GM13977 (cell line): ENCODE measurements around the gene HPCAL4.

ENCODE experiments used
- DNase-seq: peaks from one replicate; pipeline ENCODE4 v3.0.0; 2012; ENCODE audit warnings: low spot score
- CTCF ChIP-seq: IDR thresholded peaks from 2 replicates; pipeline ENCODE4 v1.5.1; 2012; ENCODE audit warnings: mild to moderate bottlenecking, control low read depth; ENCODE audit not compliant: insufficient read depth; ENCODE audit errors: extremely low read depth, missing control alignments
- in situ Hi-C: fragments of 300-500 bp; cut with MboI; formaldehyde crosslinking; loops from one replicate; pipeline ENCODE4 v1.12.0; 2022; ENCODE audit warnings: low sequenced_read_pairs, low pct_unique_long_range_greater_than_20kb, mixed read lengths, inconsistent platforms; ENCODE audit not compliant: unreplicated experiment

Gene HPCAL4

GRCh38 chr1:39695016-39695415 lies 3.8 kb upstream of the HPCAL4 start:
- no peak for TF ChIP-seq CTCF
- in situ Hi-C loops, result no loop called here
- no peak for DNase-seq

GRCh38 chr1:39694026-39694425 lies 2.8 kb upstream of the HPCAL4 start:
- in situ Hi-C loops, result no loop called here
- no peak for TF ChIP-seq CTCF
- no peak for DNase-seq

- no peak for DNase-seq
- no peak for TF ChIP-seq CTCF
- in situ Hi-C loops, result no loop called here
Observed at GRCh38 chr1:39692152-39693074, 1.2 kb upstream of the HPCAL4 start.

- no peak for DNase-seq
- TF ChIP-seq CTCF, result no peak
- in situ Hi-C loops, result no loop called here
Observed at GRCh38 chr1:39690794-39691382, 345 bp downstream of the HPCAL4 start.

GRCh38 chr1:39690225-39690624 lies 1.0 kb downstream of the HPCAL4 start:
- DNase-seq, result no peak
- in situ Hi-C loops, result no loop called here

GRCh38 chr1:39689635-39690034 lies 1.6 kb downstream of the HPCAL4 start:
- TF ChIP-seq CTCF, result no peak
- in situ Hi-C loops, result no loop called here
- DNase-seq, result no peak

More at GRCh38 chr1:39690225-39690624, 1.0 kb downstream of the HPCAL4 start:
- TF ChIP-seq CTCF, result no peak
